ENCODE data around the gene SURF6. TPM values are rescaled to one million over a fixed set of nuclear protein-coding genes. Genes with fewer than 3 reads are reported as not detected.
A peak's percentile ranks its signal among the peaks of the same experiment; 100 is the strongest.

The SURF6 gene
- total RNA-seq, 4 donors from 2014 or later: 16.1 to 41.2 (median 26.8) TPM

GRCh38 chr9:133282464-133283238 is 53.3 kb downstream of the SURF6 start:
- H3K4me1 ChIP-seq: peaks cover 0 to 25% (median 3%) of the 10 kb centered on the region in 4 donors
- peak in 1 of 3 donors; percentile 46 for DNase-seq
- no peaks in the 10 kb centered on the region for H3K36me3 ChIP-seq
- no peak overlapping the region for H3K4me3 ChIP-seq
- no peaks in the 10 kb centered on the region for H3K27me3 ChIP-seq
- no peak for TF ChIP-seq CTCF (IDR thresholded peaks at IDR 0.05)
- TF ChIP-seq POLR2A (IDR thresholded peaks at IDR 0.05): peak in 1 of 2 donors; percentile 12
- H3K9me3 ChIP-seq: no peaks in the 10 kb centered on the region
- H3K27ac ChIP-seq: peak overlapping the region in 3 of 4 donors; percentile 51 to 64 (median 64)

- Histone ChIP-seq H3K27ac (peak overlapping the region in 3 of 4 donors; percentile 55 to 87 (median 70)), H3K4me3 (no peak overlapping the region), H3K36me3 (no peaks in the 10 kb centered on the region), H3K4me1 (peaks cover 0 to 25% (median 3%) of the 10 kb centered on the region in 4 donors), H3K9me3 (peaks cover 0 to 3% (median 0%) of the 10 kb centered on the region in 4 donors), H3K27me3 (no peaks in the 10 kb centered on the region)
- peak in 1 of 3 donors; percentile 72 for DNase-seq
- TF ChIP-seq CTCF (IDR thresholded peaks at IDR 0.05) (no peak), POLR2A (IDR thresholded peaks at IDR 0.05) (peak in 1 of 2 donors; percentile 16)
These were observed 55.6 kb downstream of the SURF6 start for GRCh38 chr9:133280392-133280791.

Small RNA genes within 50 kb of the gene (small RNA-seq; reads per million reads assigned to genes)
- gene RF00019 (0 reads per million in 2 donors), gene SNORD24 (0 reads per million in 2 donors), gene SNORD36A (0 reads per million in 2 donors), gene SNORD36B (0 reads per million in 2 donors), gene SNORD36C (0 reads per million in 2 donors)

Other genes with a start within 250 kb of the SURF6 start
- gene RALGDS, start 214.9 kb downstream of the SURF6 start, total RNA-seq: 100 to 1,000 TPM in 2 of 4 donors, 10 to 100 TPM in 2; 53.1 to 237 (median 139) TPM
- gene GBGT1, start 172.3 kb downstream of the SURF6 start, total RNA-seq: 10 to 100 TPM in 3 of 4 donors, 1 to 10 TPM in 1; 7.0 to 49.5 (median 14.1) TPM
- not detected for gene OBP2B, start 126.9 kb downstream of the SURF6 start, total RNA-seq
- 100 to 1,000 TPM in 2 of 4 donors, 10 to 100 TPM in 2; 43.7 to 283 (median 148) TPM for gene ABO, start 61.0 kb downstream of the SURF6 start, total RNA-seq
- 10 to 100 TPM; 23.5 to 42.1 (median 31.2) TPM for gene MED22, start 11.9 kb upstream of the SURF6 start, total RNA-seq
- 1,000 to 10,000 TPM in 1 of 4 donors, 100 to 1,000 TPM in 3; 708 to 1,565 (median 870) TPM for gene RPL7A, start 12.0 kb upstream of the SURF6 start, total RNA-seq
- gene SURF1, start 20.3 kb upstream of the SURF6 start, total RNA-seq: 10 to 100 TPM; 41.2 to 75.1 (median 53.4) TPM
- gene SURF2, start 20.4 kb upstream of the SURF6 start, total RNA-seq: 10 to 100 TPM in 3 of 4 donors, 1 to 10 TPM in 1; 5.4 to 18.9 (median 15.3) TPM
- gene SURF4, start 39.9 kb upstream of the SURF6 start, total RNA-seq: 100 to 1,000 TPM in 3 of 4 donors, 10 to 100 TPM in 1; 56.9 to 281 (median 225) TPM
- gene STKLD1, start 40.2 kb upstream of the SURF6 start, total RNA-seq: under 1 TPM in 1 of 4 donors, not detected in 3; 0.94 TPM
- 10 to 100 TPM; 15.6 to 37.1 (median 19.4) TPM for gene REXO4, start 81.8 kb upstream of the SURF6 start, total RNA-seq
- 10 to 100 TPM in 1 of 4 donors, 1 to 10 TPM in 3; 4.4 to 13.2 (median 5.7) TPM for gene ADAMTS13, start 86.2 kb upstream of the SURF6 start, total RNA-seq
- 10 to 100 TPM; 13.2 to 68.5 (median 54.4) TPM for gene CACFD1, start 123.8 kb upstream of the SURF6 start, total RNA-seq
- gene SLC2A6, start 142.9 kb upstream of the SURF6 start, total RNA-seq: 10 to 100 TPM in 1 of 4 donors, 1 to 10 TPM in 2, under 1 TPM in 1; 0.95 to 10.7 (median 2.2) TPM
- gene MYMK, start 188.8 kb upstream of the SURF6 start, total RNA-seq: not detected
- gene ADAMTSL2, start 198.5 kb upstream of the SURF6 start, total RNA-seq: 10 to 100 TPM in 1 of 4 donors, 1 to 10 TPM in 2, under 1 TPM in 1; 0.40 to 14.0 (median 1.8) TPM